Stimulated activated CD4-positive, alpha-beta T cell treated with anti-CD3 and anti-CD28 coated beads, Interleukin-15, amount 100 ng/mL, for 48 hours (primary cell): ENCODE results near the gene FBLN7.

Experiments used
- DNase-seq, 2 donors: peaks; one replicate each; pipeline ENCODE4 v3.0.0-alpha.2; 2020; ENCODE audit warnings: low read depth in 2 of 2

FBLN7 gene

GRCh38 chr2:112140899-112141625 is 2.9 kb downstream of the FBLN7 start:
- DNase-seq, result no peak

DNA sequence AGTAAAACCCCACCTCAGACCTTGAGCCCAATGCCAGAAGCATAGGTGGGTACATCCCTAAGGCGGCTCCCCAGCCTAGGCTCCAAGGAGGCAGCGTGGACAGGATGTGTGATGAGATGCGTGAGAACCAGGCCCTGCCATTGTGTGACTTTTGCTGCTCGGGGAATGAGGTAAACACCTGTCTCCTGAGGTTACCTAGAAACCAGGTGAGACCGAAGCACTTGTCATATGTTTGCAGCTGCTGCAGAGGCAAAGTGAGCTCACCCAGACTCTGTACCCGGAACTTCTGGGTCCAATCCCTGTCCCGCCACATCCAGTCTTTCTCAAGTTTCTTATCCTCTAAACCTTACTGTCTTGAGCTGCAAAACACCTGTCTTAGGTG is 3.4 kb downstream of the FBLN7 start:
- no peak for DNase-seq

GRCh38 chr2:112142525-112143078 is 4.4 kb downstream of the FBLN7 start:
- no peak for DNase-seq

GRCh38 chr2:112143150-112143549 is 5.0 kb downstream of the FBLN7 start:
- DNase-seq, result no peak

DNA sequence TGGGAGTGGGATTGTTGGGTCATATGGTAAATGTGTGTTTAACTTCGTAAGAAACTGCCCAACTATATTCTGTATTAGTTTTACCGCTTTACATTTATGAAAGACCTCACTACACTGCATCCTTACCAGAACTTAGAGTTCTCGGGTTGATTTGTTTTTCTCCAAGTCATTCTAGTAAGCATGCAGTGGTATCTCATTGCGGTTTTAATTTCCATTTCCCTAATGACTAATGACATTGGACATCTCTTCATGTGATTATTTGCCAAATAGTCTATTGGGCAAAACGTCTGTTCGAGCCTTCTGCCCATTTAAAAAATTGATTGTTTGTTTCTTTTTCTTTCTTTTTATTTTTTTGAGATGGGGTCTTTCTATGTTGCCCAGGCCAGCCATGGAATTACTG is 6.8 kb downstream of the FBLN7 start:
- no peak for DNase-seq

DNA sequence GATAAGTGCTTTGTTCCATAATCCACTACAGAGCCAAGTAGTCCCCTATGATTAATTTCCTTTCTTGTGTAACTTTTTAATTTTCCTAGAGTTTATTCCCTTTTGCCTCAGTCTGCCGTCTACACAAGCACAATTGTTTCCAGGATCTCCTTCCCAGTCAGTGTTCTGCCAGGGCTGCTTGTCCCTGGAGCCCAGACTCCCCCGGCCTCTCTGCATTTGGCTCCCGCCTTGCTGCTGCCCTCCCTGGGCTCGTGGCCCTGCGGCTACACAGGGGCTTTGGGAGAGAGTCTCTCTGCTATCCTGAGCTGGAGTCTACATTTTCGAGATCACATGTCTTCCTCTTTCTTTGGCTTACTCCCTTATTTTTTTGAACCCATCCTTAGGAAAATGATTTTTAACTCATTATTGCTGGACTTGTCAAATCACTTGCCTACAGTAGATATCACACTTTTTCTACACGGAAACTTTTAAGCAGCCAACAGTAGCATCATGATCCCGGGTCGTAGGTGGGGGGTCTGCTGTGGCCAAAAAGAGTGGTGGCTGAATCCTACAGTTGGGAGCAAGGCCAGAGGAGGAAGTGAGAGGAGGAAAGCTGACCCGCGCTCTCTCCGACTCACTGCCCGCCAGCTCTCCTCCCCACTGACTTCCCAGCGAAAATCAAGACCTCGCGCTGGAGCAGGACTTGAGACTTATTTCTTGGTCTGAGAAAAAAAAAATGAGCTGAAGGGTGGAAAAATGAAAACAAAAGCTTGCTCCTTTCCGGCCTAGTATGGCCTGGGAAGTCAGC is 9.4 kb downstream of the FBLN7 start:
- no peak for DNase-seq

DNA sequence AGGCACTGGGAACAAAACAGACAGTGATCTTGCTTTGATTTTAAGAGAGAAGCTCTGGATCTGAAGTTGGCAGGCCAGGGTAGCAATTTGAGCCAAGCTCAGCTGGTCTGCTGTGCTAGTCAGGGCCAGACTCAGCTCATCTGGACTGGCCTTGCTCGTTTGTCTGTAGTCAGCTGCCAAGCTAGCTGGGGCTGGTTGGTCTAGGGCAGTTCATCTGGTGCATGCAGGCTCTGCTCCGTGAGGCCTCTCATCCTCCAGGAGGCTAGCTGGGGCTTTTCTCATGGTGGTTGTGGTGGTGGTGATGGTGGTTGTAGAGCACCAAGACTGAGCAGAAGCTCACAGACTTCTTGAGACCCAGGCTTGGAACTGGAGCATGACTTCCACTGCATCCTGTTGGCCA is 10.3 kb downstream of the FBLN7 start:
- no peak for DNase-seq

GRCh38 chr2:112149194-112149593 is 11.0 kb downstream of the FBLN7 start:
- no peak for DNase-seq

DNA sequence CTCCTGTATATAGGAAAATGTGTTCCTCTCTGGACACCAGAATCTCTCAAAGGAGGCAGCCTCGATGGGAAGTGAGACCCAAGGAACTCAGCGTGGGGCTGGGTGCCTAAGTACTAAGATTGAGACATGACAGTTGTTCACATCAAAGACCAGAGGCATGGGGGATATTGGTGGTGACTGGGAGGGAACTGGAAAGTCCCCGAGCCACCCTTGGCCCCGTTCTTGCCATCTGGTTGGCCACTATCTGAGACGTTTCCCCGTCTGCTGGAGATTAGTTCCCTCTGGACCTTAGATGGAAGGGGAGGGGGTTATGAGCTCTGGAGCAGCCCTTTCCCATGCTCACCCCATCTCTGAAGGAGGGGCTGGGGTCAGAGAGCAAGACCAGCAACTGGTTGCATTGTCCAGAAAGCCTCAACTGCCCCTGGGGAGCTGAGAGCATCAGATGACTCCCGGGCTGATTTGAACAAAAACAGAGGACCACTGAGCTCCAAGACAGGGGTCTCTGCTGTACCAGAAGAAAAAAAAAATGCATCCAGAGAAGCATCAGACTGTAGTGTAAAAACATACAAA is 11.8 kb downstream of the FBLN7 start:
- no peak for DNase-seq

DNA sequence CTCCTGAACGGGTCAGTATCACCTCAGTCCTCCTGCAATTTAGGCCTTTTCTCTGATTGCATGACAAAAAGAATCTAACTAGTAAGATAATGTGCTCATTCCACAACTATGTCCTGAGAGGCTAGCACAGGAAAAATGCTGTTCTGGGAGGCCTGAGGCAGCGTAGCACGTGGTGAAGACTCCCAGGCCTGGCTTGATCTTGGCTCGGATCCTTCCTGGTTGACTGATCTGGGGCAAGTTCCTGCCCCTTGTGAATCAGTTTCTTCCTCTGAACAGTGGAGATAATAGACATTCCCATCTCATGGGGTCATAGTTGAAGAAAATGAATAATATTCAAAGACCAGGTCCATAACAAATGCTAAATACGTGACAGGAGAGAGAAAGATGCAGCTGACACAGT is 12.3 kb downstream of the FBLN7 start:
- DNase-seq, result no peak

DNA sequence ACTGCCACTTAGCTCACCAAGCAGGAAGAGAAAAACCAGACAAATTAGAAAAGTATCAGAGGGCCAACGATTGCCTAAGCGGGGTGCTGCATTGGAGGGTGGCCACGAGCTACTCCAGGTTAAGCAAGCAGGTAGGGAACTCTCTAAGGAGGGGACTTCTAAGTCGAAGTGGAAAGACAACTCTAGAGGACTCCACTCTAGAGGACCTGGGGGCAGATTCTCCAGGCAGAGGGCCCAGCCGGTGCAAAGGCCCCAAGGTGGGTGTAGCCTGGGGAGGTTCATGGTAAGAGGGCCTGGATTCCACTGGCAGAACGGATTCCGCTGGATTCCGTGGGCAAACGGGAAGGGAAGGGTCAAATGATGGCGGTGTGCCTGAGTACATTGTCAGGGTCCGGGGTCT is 12.7 kb downstream of the FBLN7 start:
- DNase-seq, result no peak

DNA sequence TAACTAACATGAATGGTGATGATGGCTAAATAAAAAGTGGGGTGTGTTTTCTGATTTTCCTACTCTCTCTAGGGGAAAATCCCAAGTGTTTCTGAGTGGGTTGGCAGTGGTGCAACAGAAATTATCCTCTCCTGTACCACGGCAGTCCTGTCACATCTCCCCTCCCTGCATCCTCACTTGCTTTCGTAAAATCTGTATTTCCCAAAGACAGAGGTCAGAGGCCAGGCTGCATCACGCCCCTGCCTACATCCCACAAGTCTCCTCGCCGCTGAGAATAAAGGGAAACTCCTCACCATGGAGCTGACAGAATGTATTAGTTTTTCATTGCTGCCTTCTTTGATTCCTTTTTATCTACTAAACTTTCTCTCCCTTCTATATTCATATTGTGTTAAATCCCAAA is 13.1 kb downstream of the FBLN7 start:
- no peak for DNase-seq

DNA sequence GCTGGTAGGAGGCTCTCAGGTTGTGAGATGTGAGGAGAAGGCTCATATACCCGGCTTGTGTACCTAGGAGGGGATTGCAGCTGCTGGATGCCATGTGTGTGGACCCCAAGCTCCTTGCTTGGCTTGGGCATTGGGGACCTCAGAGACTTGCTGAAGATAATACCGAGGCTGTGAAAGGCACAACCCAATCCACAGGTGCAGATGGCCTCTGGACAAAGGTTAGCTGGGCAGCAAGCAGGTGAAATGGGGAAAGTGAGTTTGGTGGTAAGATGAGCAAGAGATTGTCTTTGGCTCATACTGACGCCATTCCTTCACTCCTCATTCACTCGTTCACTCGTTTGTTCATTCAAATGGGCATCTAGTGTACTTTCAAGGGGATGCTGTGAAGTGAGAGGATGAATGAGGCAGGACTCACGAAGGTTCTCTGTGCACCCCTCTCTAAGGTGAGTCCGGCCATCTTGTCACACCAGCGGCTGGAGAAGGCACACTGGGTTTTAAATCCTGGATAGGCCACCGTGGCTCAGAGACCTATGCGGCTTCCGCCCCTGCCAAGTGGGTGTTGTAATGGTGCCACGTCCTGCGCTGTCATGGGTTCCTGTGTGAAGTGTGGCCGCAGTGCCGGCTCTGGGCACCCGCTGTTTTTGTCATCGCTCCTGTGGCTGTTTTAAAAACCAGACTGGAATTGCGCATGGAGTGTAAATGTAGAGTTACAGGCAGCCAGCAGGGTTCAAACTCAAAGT is 13.7 kb downstream of the FBLN7 start:
- no peak for DNase-seq

DNA sequence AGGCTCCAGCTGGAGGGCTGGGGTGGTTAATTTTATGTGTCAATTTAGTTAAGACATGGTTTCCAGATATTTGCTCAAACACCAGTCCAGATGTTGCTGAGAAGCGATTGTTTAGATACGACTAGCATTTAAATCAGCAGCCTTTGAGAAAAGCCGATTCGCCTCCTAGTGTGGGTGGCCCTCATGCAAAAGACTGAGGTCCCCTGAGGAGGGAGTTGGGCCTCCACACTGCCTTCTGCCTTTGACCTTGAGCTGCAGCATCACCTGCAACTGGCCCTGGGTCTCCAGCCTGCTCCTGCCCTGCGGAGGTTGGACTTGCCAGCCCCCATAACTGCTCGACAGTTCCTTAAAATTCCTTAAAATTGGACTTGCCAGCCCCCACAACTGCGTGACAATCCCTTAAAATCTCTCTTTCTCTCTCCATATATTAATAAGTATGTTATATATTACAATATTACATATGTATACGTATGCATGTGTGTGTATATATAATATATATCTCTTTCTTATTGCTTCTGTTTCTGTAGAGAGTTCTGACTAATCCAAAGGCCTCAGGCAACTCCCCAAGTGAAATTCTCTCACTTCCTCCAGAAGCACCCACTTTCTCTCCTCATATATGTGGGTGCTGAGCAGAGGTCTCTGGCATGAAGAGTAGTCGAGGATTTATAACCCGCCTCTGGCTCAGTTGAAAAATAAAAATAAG is 14.4 kb downstream of the FBLN7 start:
- DNase-seq, result no peak

GRCh38 chr2:112153179-112153490 is 14.9 kb downstream of the FBLN7 start:
- no peak for DNase-seq

- no peak for DNase-seq
Observed at GRCh38 chr2:112153501-112153900, 15.3 kb downstream of the FBLN7 start.

DNA sequence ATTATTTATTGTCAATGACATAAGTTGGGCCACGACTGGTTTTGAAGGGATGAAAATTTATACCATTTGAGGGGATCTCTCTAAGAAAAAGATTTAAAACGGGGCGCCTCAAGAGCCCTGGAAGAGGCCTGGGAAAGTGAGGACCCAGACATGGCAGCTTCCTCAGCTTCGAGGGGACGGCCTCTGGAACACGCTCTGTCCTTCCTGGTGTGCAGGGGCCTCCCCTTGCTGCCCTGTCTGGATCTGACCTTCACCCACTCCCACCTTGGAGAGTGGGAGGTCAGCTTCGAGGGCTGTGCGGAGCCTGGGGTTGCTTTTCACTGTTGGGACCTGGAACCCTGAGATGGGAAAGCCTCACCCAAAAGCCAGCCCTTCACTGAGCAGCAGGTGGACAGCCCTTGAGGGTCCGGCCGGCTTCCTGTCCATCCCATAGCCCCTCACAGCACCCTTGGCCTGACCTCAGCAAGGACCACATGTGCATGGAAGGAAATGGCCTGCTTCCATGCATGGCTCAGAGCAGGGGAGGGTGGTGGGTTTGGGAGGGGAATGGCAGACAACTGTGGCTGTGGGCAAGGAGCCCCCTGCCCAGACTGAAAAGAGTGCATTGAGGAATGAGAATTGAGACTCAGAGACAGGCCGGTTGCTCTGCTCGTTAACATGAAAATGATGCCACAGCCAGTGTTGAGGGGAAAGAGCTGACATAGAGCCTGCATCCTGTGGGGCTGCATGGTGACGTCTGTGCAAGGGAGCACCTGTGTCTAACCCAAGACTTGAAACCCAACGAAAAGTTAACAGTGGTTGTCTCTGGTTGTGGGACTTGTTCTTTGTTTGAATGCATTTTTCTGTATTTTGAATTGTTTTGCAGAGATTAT is 16.3 kb downstream of the FBLN7 start:
- no peak for DNase-seq

GRCh38 chr2:112155331-112156151 is 17.4 kb downstream of the FBLN7 start:
- DNase-seq, result peak in 1 of 2 donors; percentile 14

GRCh38 chr2:112156152-112156986 is 18.2 kb downstream of the FBLN7 start:
- peak in 1 of 2 donors; percentile 23 for DNase-seq
